Upper lobe of left lung (tissue), 6 donors: ENCODE data around the gene ARL4A. TPM values are rescaled to one million over a fixed set of nuclear protein-coding genes. Genes with fewer than 3 reads are reported as not detected.
A peak's percentile ranks its signal among the peaks of the same experiment; 100 is the strongest.

Experiments used
- ATAC-seq, 2 donors: fragments of 200-7000 bp; cut with Tn5 transposase; one replicate each; pipeline ENCODE4 v1.9.1; 2022; ENCODE audit warnings: mild to moderate bottlenecking in 2 of 2, moderate library complexity in 2 of 2; ENCODE audit not compliant: low FRiP score in 2 of 2
- DNase-seq, 2 donors: peaks; one replicate each; pipeline ENCODE4 v3.0.0-alpha.2; 2019 to 2020
- H3K27ac ChIP-seq, 4 donors: fragments of 200-600 bp; sonication (generic); one replicate each; pipeline ENCODE4 v1.5.1; 2016 to 2019
- H3K27me3 ChIP-seq, 4 donors: fragments of 200-600 bp; sonication (generic); one replicate each; pipeline ENCODE4 v1.5.1; 2017 to 2019
- H3K36me3 ChIP-seq, 4 donors: fragments of 200-600 bp; sonication (generic); one replicate each; pipeline ENCODE4 v1.5.1; 2016 to 2019
- H3K4me1 ChIP-seq, 4 donors: fragments of 200-600 bp; sonication (generic); one replicate each; pipeline ENCODE4 v1.5.1; 2018 to 2019
- H3K4me3 ChIP-seq, 4 donors: fragments of 200-600 bp; sonication (generic); one replicate each; pipeline ENCODE4 v1.5.1; 2017 to 2019; ENCODE audit warnings: mild to moderate bottlenecking in 2 of 4, moderate library complexity in 1 of 4
- H3K9me3 ChIP-seq, 4 donors: fragments of 200-600 bp; sonication (generic); one replicate each; pipeline ENCODE4 v1.5.1; 2018 to 2019
- EP300 ChIP-seq, 4 donors: sonication (generic); formaldehyde crosslinking; IDR thresholded peaks; one replicate each; pipeline ENCODE4 v1.5.1; 2017; ENCODE audit warnings: antibody characterized with exemption in 4 of 4, control low read depth in 2 of 4
- POLR2A ChIP-seq, 4 donors: fragments of 450-650 bp; IDR thresholded peaks; one replicate each; pipeline ENCODE4 v1.5.1; 2016 to 2017; ENCODE audit warnings: antibody characterized with exemption in 4 of 4, mild to moderate bottlenecking in 2 of 4
- POLR2AphosphoS5 ChIP-seq, 2 donors: sonication (generic); formaldehyde crosslinking; IDR thresholded peaks; one replicate each; pipeline ENCODE4 v1.5.1; 2017; ENCODE audit warnings: antibody characterized with exemption in 2 of 2
- WGBS, 2 donors: methylation state at CpG; one replicate each; pipeline ENCODE4 v1.1.5; 2017 to 2018; 5-methylcytosine and 5-hydroxymethylcytosine counted together
- total RNA-seq, 6 donors: library from RNA; depleted of rRNA in 4 of 6; stranded (reverse); fragments of >200 nt in 4 of 6; gene quantifications; one replicate each; pipeline versions ENCODE4 v1.1.0 to v1.2.1, GENCODE V29; 2016 to 2021
- TF ChIP-seq, protein P1 (sequence below), 6 experiments: fragments of 450-650 bp in 4 of 6; fragments of 200-600 bp in 2 of 6; sonication (generic) in 2 of 6; IDR thresholded peaks; one replicate each; pipeline ENCODE4 v1.5.1; 2016 to 2019; ENCODE audit warnings: antibody characterized with exemption in 6 of 6
- donor health status: DM: no; HTN: no; CAD: no; lungs with moderate emphysema.
- donor health status: DM: no; HTN: yes; CAD: no; lungs with severe emphysema.

Gene ARL4A
- total RNA-seq, 6 donors from 2014 or later: 5.9 to 47.5 (median 30.5) TPM

DNA sequence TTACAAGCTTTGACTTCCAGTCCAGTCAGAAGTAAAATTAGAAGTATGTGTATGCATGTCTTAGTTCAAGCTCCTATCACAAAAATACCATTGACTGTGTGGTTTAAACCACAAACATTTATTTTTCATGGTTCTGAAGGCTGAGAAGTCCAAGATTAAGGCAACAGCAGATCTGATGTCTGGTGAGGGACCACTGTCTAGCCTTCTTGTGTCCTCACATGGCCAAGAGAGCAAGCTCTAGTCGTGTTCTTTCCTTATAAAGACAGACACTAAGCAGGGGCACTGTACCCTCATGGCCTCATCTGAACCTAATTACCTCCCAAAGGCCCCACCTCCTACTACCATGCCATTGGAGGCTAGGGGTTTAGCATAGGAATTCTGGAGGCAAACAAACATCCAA is 41.3 kb upstream of the ARL4A start:
- Histone ChIP-seq H3K36me3 (no peaks in the 10 kb centered on the region), H3K4me1 (no peaks in the 10 kb centered on the region), H3K27ac (no peak overlapping the region), H3K27me3 (no peaks in the 10 kb centered on the region), H3K4me3 (no peak overlapping the region), H3K9me3 (no peaks in the 10 kb centered on the region)
- no peak for TF ChIP-seq POLR2AphosphoS5 (IDR thresholded peaks at IDR 0.05)
- TF ChIP-seq EP300 (IDR thresholded peaks at IDR 0.05): no peak
- no peak for TF ChIP-seq POLR2A (IDR thresholded peaks at IDR 0.05)
- TF ChIP-seq, protein P1, sequence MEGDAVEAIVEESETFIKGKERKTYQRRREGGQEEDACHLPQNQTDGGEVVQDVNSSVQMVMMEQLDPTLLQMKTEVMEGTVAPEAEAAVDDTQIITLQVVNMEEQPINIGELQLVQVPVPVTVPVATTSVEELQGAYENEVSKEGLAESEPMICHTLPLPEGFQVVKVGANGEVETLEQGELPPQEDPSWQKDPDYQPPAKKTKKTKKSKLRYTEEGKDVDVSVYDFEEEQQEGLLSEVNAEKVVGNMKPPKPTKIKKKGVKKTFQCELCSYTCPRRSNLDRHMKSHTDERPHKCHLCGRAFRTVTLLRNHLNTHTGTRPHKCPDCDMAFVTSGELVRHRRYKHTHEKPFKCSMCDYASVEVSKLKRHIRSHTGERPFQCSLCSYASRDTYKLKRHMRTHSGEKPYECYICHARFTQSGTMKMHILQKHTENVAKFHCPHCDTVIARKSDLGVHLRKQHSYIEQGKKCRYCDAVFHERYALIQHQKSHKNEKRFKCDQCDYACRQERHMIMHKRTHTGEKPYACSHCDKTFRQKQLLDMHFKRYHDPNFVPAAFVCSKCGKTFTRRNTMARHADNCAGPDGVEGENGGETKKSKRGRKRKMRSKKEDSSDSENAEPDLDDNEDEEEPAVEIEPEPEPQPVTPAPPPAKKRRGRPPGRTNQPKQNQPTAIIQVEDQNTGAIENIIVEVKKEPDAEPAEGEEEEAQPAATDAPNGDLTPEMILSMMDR (IDR thresholded peaks at IDR 0.05): no peak
- WGBS, 2 donors: 40 to 79% methylated on average over 1 of the region's 1 CpG
- DNase-seq (no peak), ATAC-seq (no peak)

- ATAC-seq: peak in 1 of 2 donors; percentile 34
- peak in 1 of 4 donors; percentile 45 for TF ChIP-seq EP300 (IDR thresholded peaks at IDR 0.05)
- no peak for TF ChIP-seq POLR2A (IDR thresholded peaks at IDR 0.05)
- TF ChIP-seq POLR2AphosphoS5 (IDR thresholded peaks at IDR 0.05): no peak
- Histone ChIP-seq H3K9me3 (no peaks in the 10 kb centered on the region), H3K4me1 (no peaks in the 10 kb centered on the region), H3K27me3 (no peaks in the 10 kb centered on the region), H3K27ac (no peak overlapping the region), H3K4me3 (no peak overlapping the region), H3K36me3 (no peaks in the 10 kb centered on the region)
- WGBS, 2 donors: 58 to 72% methylated on average over 6 of the region's 6 CpGs
- peak in 1 of 2 donors; percentile 28 for DNase-seq
Observed at GRCh38 chr7:12647364-12648219, 39.8 kb upstream of the ARL4A start.

DNA sequence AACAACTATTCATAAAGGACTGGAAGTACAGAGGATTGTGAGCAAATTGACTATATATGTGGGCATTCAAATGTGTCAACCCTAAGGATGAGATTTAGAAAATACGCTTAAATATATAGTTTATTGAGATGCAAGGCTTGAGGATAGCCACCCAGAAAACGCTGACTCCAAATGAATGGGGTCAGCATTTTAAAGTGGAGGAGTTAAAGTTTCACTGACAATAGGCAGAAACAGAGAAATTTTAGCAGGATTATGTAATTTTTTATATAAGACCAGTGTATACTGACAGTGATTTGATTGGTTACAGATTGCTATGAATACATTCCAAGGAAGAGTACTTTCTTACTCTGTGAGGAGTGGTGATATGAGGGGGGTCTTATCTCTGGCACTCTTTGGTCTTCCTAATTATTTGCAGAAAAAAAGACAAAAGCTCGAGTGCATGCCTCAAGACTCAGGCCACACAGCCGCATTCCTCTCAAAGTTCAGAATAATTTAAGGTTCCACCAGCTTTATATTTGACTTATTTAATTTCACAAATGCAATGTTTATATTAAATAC is 38.6 kb upstream of the ARL4A start:
- H3K9me3 ChIP-seq: no peaks in the 10 kb centered on the region
- no peaks in the 10 kb centered on the region for H3K36me3 ChIP-seq
- ATAC-seq (no peak), DNase-seq (no peak)
- H3K27ac ChIP-seq: no peak overlapping the region
- no peaks in the 10 kb centered on the region for H3K4me1 ChIP-seq
- no peak overlapping the region for H3K4me3 ChIP-seq
- 75 to 80% methylated on average over 4 of the region's 4 CpGs for WGBS, 2 donors
- no peaks in the 10 kb centered on the region for H3K27me3 ChIP-seq
- no peak for TF ChIP-seq POLR2AphosphoS5 (IDR thresholded peaks at IDR 0.05)
- TF ChIP-seq EP300 (IDR thresholded peaks at IDR 0.05): no peak
- no peak for TF ChIP-seq POLR2A (IDR thresholded peaks at IDR 0.05)
- TF ChIP-seq, protein P1 (IDR thresholded peaks at IDR 0.05): no peak

- Histone ChIP-seq H3K36me3 (no peaks in the 10 kb centered on the region), H3K27ac (no peak overlapping the region), H3K4me3 (no peak overlapping the region), H3K4me1 (no peaks in the 10 kb centered on the region), H3K9me3 (no peaks in the 10 kb centered on the region), H3K27me3 (no peaks in the 10 kb centered on the region)
- no peak for TF ChIP-seq POLR2A (IDR thresholded peaks at IDR 0.05)
- TF ChIP-seq POLR2AphosphoS5 (IDR thresholded peaks at IDR 0.05): no peak
- TF ChIP-seq, protein P1 (IDR thresholded peaks at IDR 0.05): no peak
- TF ChIP-seq EP300 (IDR thresholded peaks at IDR 0.05): no peak
- DNase-seq (no peak), ATAC-seq (no peak)
Observed at GRCh38 chr7:12649348-12649747, 38.1 kb upstream of the ARL4A start.

DNA sequence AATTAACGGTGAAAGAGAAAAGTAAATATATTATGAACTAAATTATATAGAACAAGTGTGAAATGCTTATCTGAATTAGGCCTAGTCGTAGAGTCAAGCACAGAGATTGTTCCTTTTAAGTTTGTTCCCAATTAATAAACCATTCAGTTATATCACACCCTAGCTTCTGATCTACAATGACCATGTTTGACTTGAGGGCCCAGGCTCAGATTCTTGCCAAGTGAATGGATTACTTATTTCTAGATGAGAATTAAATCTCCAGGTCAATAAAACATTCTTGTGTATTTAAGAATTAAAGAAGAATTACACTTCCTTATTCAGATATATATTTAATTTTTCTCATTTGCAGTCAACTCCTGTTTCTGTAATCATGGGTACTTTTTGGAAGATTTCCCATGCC is 37.4 kb upstream of the ARL4A start:
- TF ChIP-seq POLR2AphosphoS5 (IDR thresholded peaks at IDR 0.05) (no peak), EP300 (IDR thresholded peaks at IDR 0.05) (no peak), POLR2A (IDR thresholded peaks at IDR 0.05) (no peak)
- TF ChIP-seq, protein P1 (IDR thresholded peaks at IDR 0.05): no peak
- WGBS, 2 donors: 79 to 80% methylated on average over 2 of the region's 2 CpGs
- ATAC-seq (no peak), DNase-seq (no peak)
- no peaks in the 10 kb centered on the region for H3K9me3 ChIP-seq
- H3K27ac ChIP-seq: no peak overlapping the region
- H3K4me3 ChIP-seq: no peak overlapping the region
- H3K4me1 ChIP-seq: no peaks in the 10 kb centered on the region
- H3K27me3 ChIP-seq: no peaks in the 10 kb centered on the region
- no peaks in the 10 kb centered on the region for H3K36me3 ChIP-seq
